Measurements from ENCODE around the gene ATP11B. TPM values are rescaled to one million over a fixed set of nuclear protein-coding genes. Genes with fewer than 3 reads are reported as not detected.

Gene ATP11B
- total RNA-seq, 2 donors from 2014 or later: 30.1 to 125 TPM

DNA sequence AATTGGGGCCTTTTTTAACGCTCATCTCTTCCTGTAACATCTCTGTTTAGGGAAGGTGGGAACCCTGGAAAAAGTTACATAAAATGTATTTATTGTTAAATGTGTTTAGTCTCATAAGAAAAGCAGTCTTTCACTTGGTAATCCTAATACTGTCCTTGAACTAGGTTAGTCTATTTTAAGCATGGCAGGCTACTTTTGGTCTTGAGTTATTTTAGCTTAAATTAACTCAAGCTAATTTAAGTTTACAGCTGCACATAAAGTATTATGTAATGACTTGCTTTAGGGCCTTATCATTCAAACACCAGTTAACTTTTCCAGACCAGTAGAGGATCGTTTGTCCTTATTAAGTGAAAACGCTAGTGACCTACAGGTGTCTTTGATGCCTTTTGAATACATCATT, 123.8 kb downstream of the ATP11B start:
- TF ChIP-seq, protein P1, sequence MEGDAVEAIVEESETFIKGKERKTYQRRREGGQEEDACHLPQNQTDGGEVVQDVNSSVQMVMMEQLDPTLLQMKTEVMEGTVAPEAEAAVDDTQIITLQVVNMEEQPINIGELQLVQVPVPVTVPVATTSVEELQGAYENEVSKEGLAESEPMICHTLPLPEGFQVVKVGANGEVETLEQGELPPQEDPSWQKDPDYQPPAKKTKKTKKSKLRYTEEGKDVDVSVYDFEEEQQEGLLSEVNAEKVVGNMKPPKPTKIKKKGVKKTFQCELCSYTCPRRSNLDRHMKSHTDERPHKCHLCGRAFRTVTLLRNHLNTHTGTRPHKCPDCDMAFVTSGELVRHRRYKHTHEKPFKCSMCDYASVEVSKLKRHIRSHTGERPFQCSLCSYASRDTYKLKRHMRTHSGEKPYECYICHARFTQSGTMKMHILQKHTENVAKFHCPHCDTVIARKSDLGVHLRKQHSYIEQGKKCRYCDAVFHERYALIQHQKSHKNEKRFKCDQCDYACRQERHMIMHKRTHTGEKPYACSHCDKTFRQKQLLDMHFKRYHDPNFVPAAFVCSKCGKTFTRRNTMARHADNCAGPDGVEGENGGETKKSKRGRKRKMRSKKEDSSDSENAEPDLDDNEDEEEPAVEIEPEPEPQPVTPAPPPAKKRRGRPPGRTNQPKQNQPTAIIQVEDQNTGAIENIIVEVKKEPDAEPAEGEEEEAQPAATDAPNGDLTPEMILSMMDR (IDR thresholded peaks at IDR 0.05): no peak
- TF ChIP-seq POLR2A (IDR thresholded peaks at IDR 0.05): no peak
- 55 to 62% methylated on average over 3 of the region's 3 CpGs for WGBS, 2 donors
- peaks cover 22% of the 10 kb centered on the region for H3K4me1 ChIP-seq

DNA sequence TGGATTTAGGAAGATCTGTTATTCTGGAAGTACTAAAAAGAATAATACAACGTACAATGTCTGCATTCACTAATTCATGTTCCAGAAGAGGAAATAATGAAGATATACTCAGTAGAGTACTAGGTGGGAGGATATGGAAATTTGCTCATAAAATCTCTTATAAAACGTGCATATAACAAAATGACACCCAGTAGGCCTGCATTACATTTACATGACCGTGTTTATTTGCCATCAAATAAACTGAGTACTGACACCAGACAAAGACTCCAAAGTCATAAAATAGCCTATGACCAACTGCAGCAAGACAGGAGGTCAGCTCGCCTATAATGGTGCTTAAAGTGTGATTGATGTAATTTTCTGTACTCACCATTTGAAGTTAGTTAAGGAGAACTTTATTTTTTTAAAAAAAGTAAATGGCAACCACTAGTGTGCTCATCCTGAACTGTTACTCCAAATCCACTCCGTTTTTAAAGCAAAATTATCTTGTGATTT, 126.6 kb downstream of the ATP11B start:
- peak overlapping the region in 2 of 4 donors; percentile 0 to 43 for H3K27ac ChIP-seq
- no peaks in the 10 kb centered on the region for H3K36me3 ChIP-seq (replicated peaks in 1 of 2; ENCODE audit: insufficient read depth in 1 of 2, low read depth in 2 of 2)
- H3K9me3 ChIP-seq: no peaks in the 10 kb centered on the region
- no peak for DNase-seq
- H3K27me3 ChIP-seq: no peaks in the 10 kb centered on the region
- TF ChIP-seq, protein P1 (IDR thresholded peaks at IDR 0.05): no peak
- TF ChIP-seq POLR2A (IDR thresholded peaks at IDR 0.05): no peak
- intact Hi-C loops (cut with DNase I): no loop called here
- 82 to 84% methylated on average over 5 of the region's 5 CpGs for WGBS, 2 donors
- no peak for ATAC-seq
- H3K4me3 ChIP-seq: no peak overlapping the region
- H3K4me1 ChIP-seq: peaks cover 22% of the 10 kb centered on the region

More for the DNA sequence above, 123.8 kb downstream of the ATP11B start:
- ATAC-seq (no peak), DNase-seq (no peak)
- no peak overlapping the region for H3K27ac ChIP-seq
- H3K36me3 ChIP-seq (replicated peaks in 1 of 2; ENCODE audit: insufficient read depth in 1 of 2, low read depth in 2 of 2): peaks cover 0 to 10% of the 10 kb centered on the region in 2 donors
- H3K27me3 ChIP-seq: no peaks in the 10 kb centered on the region
- intact Hi-C loops (cut with DNase I): no loop called here
- no peaks in the 10 kb centered on the region for H3K9me3 ChIP-seq
- H3K4me3 ChIP-seq: no peak overlapping the region

DNA sequence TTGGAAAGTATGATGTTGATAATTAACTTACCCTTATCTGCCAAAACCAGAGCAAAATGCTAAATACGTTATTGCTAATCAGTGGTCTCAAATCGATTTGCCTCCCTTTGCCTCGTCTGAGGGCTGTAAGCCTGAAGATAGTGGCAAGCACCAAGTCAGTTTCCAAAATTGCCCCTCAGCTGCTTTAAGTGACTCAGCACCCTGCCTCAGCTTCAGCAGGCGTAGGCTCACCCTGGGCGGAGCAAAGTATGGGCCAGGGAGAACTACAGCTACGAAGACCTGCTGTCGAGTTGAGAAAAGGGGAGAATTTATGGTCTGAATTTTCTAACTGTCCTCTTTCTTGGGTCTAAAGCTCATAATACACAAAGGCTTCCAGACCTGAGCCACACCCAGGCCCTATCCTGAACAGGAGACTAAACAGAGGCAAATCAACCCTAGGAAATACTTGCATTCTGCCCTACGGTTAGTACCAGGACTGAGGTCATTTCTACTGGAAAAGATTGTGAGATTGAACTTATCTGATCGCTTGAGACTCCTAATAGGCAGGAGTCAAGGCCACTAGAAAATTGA, 127.3 kb downstream of the ATP11B start:
- H3K4me3 ChIP-seq: no peak overlapping the region
- peak in 1 of 4 donors; percentile 24 for DNase-seq
- intact Hi-C loops (cut with DNase I): no loop called here
- H3K9me3 ChIP-seq: no peaks in the 10 kb centered on the region
- 38 to 45% methylated on average over 9 of the region's 9 CpGs for WGBS, 2 donors
- H3K27ac ChIP-seq: peak overlapping the region in 3 of 4 donors; percentile 0 to 45 (median 43)
- no peaks in the 10 kb centered on the region for H3K36me3 ChIP-seq (replicated peaks in 1 of 2; ENCODE audit: insufficient read depth in 1 of 2, low read depth in 2 of 2)
- H3K27me3 ChIP-seq: no peaks in the 10 kb centered on the region
- TF ChIP-seq, protein P1 (IDR thresholded peaks at IDR 0.05): no peak
- no peak for TF ChIP-seq POLR2A (IDR thresholded peaks at IDR 0.05)
- ATAC-seq: peak; percentile 65
- peaks cover 22% of the 10 kb centered on the region for H3K4me1 ChIP-seq

DNA sequence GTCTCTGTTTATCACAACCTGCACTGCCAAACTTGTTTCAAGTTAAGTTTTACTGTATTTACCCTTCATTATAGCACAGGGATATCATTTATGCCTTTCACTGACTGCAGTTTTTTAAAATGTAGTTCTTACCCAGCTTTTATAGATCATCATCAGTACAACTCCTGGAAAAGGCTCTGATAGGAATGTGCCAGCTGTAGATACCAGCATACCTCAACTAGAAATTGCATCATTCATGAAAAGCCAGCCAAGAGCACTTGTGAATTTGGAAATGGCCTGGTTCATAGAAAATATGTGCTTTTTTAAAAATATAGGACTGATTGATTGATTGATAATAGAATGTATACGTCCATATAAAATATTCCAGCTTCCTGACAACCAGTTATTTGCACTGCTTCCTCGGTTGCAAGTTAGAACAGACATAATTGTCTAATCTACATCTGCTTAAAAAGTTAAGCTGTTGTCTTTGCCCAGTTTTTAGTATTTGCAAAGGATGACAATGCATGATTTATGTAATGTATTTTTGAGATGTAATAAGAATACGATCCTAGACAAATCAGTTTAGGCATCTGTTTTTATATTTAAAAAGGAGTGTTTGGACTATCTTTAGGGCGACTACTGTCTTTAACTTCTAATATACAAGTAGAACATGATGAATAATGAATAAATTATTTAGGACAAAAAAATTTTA, 128.5 kb downstream of the ATP11B start:
- TF ChIP-seq, protein P1 (IDR thresholded peaks at IDR 0.05): no peak
- no peak for TF ChIP-seq POLR2A (IDR thresholded peaks at IDR 0.05)
- 56 to 59% methylated on average over 4 of the region's 4 CpGs for WGBS, 2 donors
- H3K27me3 ChIP-seq: no peaks in the 10 kb centered on the region
- H3K4me3 ChIP-seq: no peak overlapping the region
- no peaks in the 10 kb centered on the region for H3K36me3 ChIP-seq (replicated peaks in 1 of 2; ENCODE audit: insufficient read depth in 1 of 2, low read depth in 2 of 2)
- H3K9me3 ChIP-seq: no peaks in the 10 kb centered on the region
- intact Hi-C loops (cut with DNase I): no loop called here
- no peak overlapping the region for H3K27ac ChIP-seq
- H3K4me1 ChIP-seq: peaks cover 22% of the 10 kb centered on the region
- peak; percentile 31 for ATAC-seq
- DNase-seq: no peak

Data from body of pancreas (tissue), 4 donors.